Measurements from ENCODE around the gene FAHD1.

FAHD1 gene

GRCh38 chr16:1793578-1794220 lies 33.3 kb upstream of the FAHD1 start, which contains the start of gene IGFALS (continued):
- TF ChIP-seq, protein P1, sequence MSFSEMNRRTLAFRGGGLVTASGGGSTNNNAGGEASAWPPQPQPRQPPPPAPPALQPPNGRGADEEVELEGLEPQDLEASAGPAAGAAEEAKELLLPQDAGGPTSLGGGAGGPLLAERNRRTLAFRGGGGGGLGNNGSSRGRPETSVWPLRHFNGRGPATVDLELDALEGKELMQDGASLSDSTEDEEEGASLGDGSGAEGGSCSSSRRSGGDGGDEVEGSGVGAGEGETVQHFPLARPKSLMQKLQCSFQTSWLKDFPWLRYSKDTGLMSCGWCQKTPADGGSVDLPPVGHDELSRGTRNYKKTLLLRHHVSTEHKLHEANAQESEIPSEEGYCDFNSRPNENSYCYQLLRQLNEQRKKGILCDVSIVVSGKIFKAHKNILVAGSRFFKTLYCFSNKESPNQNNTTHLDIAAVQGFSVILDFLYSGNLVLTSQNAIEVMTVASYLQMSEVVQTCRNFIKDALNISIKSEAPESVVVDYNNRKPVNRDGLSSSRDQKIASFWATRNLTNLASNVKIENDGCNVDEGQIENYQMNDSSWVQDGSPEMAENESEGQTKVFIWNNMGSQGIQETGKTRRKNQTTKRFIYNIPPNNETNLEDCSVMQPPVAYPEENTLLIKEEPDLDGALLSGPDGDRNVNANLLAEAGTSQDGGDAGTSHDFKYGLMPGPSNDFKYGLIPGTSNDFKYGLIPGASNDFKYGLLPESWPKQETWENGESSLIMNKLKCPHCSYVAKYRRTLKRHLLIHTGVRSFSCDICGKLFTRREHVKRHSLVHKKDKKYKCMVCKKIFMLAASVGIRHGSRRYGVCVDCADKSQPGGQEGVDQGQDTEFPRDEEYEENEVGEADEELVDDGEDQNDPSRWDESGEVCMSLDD (tag by site-specific recombination; IDR thresholded peaks at IDR 0.05) = no peak
- TF ChIP-seq ZNF341 (tag by site-specific recombination; IDR thresholded peaks at IDR 0.05; ENCODE audit: low read depth) (no peak), SP2 (tag by site-specific recombination; IDR thresholded peaks at IDR 0.05) (no peak), ZNF2 (tag by site-specific recombination; IDR thresholded peaks at IDR 0.05) (no peak), ZNF146 (tag by site-specific recombination; IDR thresholded peaks at IDR 0.05) (no peak)
- TF ChIP-seq, protein P2, sequence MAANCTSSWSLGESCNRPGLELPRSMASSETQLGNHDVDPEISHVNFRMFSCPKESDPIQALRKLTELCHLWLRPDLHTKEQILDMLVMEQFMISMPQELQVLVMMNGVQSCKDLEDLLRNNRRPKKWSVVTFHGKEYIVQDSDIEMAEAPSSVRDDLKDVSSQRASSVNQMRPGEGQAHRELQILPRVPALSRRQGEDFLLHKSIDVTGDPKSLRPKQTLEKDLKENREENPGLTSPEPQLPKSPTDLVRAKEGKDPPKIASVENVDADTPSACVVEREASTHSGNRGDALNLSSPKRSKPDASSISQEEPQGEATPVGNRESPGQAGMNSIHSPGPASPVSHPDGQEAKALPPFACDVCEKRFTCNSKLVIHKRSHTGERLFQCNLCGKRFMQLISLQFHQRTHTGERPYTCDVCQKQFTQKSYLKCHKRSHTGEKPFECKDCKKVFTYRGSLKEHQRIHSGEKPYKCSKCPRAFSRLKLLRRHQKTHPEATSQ (tag by site-specific recombination; IDR thresholded peaks at IDR 0.05) = no peak

DNA sequence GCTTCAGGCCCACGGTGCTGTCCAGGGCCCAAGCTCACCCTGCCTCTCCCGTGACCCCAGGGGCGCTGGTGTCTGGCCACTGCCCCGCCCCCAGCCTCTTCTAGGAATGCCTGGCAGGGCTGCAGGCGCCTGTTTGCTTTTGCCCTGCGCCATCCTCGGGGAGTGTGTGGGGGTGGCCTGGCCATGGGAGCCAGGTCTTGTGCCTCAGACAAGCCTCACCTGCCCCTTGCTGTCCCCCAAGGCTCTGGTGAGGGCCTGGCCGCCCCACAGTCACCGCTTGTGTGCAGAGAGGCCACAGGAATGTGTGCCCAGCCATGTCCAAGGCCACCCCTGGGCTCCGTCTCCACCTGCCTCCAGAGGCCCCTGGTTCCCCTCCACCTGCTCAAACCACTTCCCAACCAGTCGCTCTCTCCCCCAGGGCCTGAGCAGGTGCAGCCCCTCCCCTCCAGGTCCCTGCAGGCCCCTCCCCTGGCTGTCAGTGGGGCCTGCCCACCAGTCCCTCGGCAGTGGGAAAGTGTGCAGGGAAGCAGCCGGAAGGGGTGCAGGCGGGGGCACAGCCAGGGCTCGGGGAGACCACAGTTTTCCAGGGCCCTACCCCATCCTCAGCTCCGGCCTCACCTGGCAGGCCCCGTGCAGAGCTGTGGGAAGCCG lies 32.7 kb upstream of the FAHD1 start:
- no peak overlapping the region for H3K27ac ChIP-seq (ENCODE audit: extremely low read depth, low read depth, low read length)
- TF ChIP-seq ZIC2 (tag by site-specific recombination; IDR thresholded peaks at IDR 0.05) = no peak
- no peak for TF ChIP-seq ZNF175 (tag by site-specific recombination; IDR thresholded peaks at IDR 0.05)
- no peak for TF ChIP-seq ZNF639 (tag by site-specific recombination; IDR thresholded peaks at IDR 0.05)
- TF ChIP-seq GLI4 (tag by site-specific recombination; IDR thresholded peaks at IDR 0.05) = no peak
- TF ChIP-seq ZNF558 (tag by site-specific recombination; IDR thresholded peaks at IDR 0.05) = no peak
- TF ChIP-seq ZNF626 (tag by site-specific recombination; IDR thresholded peaks at IDR 0.05) = no peak
- TF ChIP-seq, protein P3, sequence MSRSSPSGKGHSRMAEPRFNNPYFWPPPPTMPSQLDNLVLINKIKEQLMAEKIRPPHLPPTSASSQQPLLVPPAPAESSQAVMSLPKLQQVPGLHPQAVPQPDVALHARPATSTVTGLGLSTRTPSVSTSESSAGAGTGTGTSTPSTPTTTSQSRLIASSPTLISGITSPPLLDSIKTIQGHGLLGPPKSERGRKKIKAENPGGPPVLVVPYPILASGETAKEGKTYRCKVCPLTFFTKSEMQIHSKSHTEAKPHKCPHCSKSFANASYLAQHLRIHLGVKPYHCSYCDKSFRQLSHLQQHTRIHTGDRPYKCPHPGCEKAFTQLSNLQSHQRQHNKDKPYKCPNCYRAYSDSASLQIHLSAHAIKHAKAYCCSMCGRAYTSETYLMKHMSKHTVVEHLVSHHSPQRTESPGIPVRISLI (tag by site-specific recombination; IDR thresholded peaks at IDR 0.05) = no peak
- TF ChIP-seq HOXA7 (CRISPR knock-in tag; IDR thresholded peaks at IDR 0.05; ENCODE audit: borderline replicate concordance) = no peak
- TF ChIP-seq ZNF211 (tag by site-specific recombination; IDR thresholded peaks at IDR 0.05; ENCODE audit: low read depth) = no peak
- no peak for TF ChIP-seq SP2 (tag by site-specific recombination; IDR thresholded peaks at IDR 0.05)
- TF ChIP-seq SETDB1 (IDR thresholded peaks at IDR 0.05; ENCODE audit: insufficient read length, low read length) = no peak
- TF ChIP-seq ZNF341 (tag by site-specific recombination; IDR thresholded peaks at IDR 0.05; ENCODE audit: low read depth) = no peak
- POLR2A ChIA-PET = no interaction called here
- H3K9me3 ChIP-seq (ENCODE audit: control insufficient read depth, insufficient read depth, low read depth, low read length) = no peaks in the 10 kb centered on the region
- H3K4me3 ChIP-seq (ENCODE audit: low read depth, low read length) = no peak overlapping the region
- H3K36me3 ChIP-seq (ENCODE audit: control insufficient read depth in 2 of 2, insufficient read depth in 1 of 2, low read length in 2 of 2) = peaks cover 0 to 11% of the 10 kb centered on the region in 2 experiments; a peak in 2 of 3 replicates
- CTCF ChIA-PET = no interaction called here
- H3K4me1 ChIP-seq (ENCODE audit: control insufficient read depth, insufficient read depth, low read length) = no peaks in the 10 kb centered on the region
